SK-N-SH treated with all-trans-retinoic acid at 6 μM for 48 hours (cell line): Measurements from ENCODE around the gene ALDOA.
"Not testable (repeated sequence)": the region's sequence is repeated elsewhere in the genome, so short reads cannot be mapped to it uniquely, and the experiment has no call there.

ENCODE experiments used
- ATAC-seq: fragments of 200-7000 bp; cut with Tn5 transposase; 3 replicates; pipeline ENCODE4 v1.9.1; 2020; ENCODE audit warnings: mild to moderate bottlenecking, moderate library complexity
- ARNTL ChIP-seq: fragments of 450-650 bp; formaldehyde crosslinking; IDR thresholded peaks from 2 replicates; pipeline ENCODE4 v1.5.0; 2020; ENCODE audit warnings: low read depth, mild to moderate bottlenecking, moderate library complexity, borderline replicate concordance
- BACH2 ChIP-seq: fragments of 250-450 bp; sonication (Bioruptor Pico); IDR thresholded peaks from 2 replicates; pipeline ENCODE4 v1.9.0; 2021; ENCODE audit warnings: mild to moderate bottlenecking, borderline replicate concordance
- CREB5 ChIP-seq: fragments of 250-450 bp; sonication (Bioruptor Pico); IDR thresholded peaks from 2 replicates; pipeline ENCODE4 v1.5.1; 2020; ENCODE audit warnings: low read depth, mild to moderate bottlenecking, moderate library complexity
- CSDC2 ChIP-seq: fragments of 250-450 bp; sonication (Bioruptor Pico); IDR thresholded peaks from 2 replicates; pipeline ENCODE4 v1.5.0; 2020; ENCODE audit warnings: mild to moderate bottlenecking, moderate library complexity
- ESRRG ChIP-seq: fragments of 250-450 bp; sonication (Bioruptor Pico); IDR thresholded peaks from 2 replicates; pipeline ENCODE4 v1.6.1; 2021; ENCODE audit warnings: mild to moderate bottlenecking
- GLIS3 ChIP-seq: fragments of 250-450 bp; sonication (Bioruptor Pico); IDR thresholded peaks from 2 replicates; pipeline ENCODE4 v1.5.0; 2020; ENCODE audit warnings: mild to moderate bottlenecking, moderate library complexity
- ISL1 ChIP-seq: fragments of 250-450 bp; sonication (Bioruptor Pico); IDR thresholded peaks from 2 replicates; pipeline ENCODE4 v2.1.2; 2022; ENCODE audit warnings: mild to moderate bottlenecking, moderate library complexity
- OSR1 ChIP-seq: fragments of 250-450 bp; sonication (Bioruptor Pico); IDR thresholded peaks from 2 replicates; pipeline ENCODE4 v1.8.0; 2022; ENCODE audit warnings: moderate library complexity, mild to moderate bottlenecking, inconsistent platforms
- PATZ1 ChIP-seq: fragments of 250-450 bp; sonication (Bioruptor Pico); IDR thresholded peaks from 2 replicates; pipeline ENCODE4 v1.8.0; 2020; ENCODE audit warnings: mild to moderate bottlenecking, moderate library complexity, borderline replicate concordance
- POU6F1 ChIP-seq: fragments of 250-450 bp; sonication (Bioruptor Pico); IDR thresholded peaks from 2 replicates; pipeline ENCODE4 v1.8.0; 2021; ENCODE audit warnings: low read depth, mild to moderate bottlenecking, moderate library complexity, borderline replicate concordance
- RARB ChIP-seq: fragments of 250-450 bp; sonication (Bioruptor Pico); IDR thresholded peaks from 2 replicates; pipeline ENCODE4 v1.8.0; 2021; ENCODE audit warnings: mild to moderate bottlenecking, moderate library complexity
- SNAI2 ChIP-seq: fragments of 250-450 bp; sonication (Bioruptor Pico); IDR thresholded peaks from 2 replicates; pipeline ENCODE4 v1.5.0; 2020; ENCODE audit warnings: mild to moderate bottlenecking, moderate library complexity
- TCF4 ChIP-seq: fragments of 250-450 bp; sonication (Bioruptor Pico); IDR thresholded peaks from 2 replicates; pipeline ENCODE4 v1.8.0; 2021; ENCODE audit warnings: mild to moderate bottlenecking, moderate library complexity, borderline replicate concordance
- TOX ChIP-seq: fragments of 250-450 bp; sonication (Bioruptor Pico); IDR thresholded peaks from 2 replicates; pipeline ENCODE4 v1.8.0; 2021; ENCODE audit warnings: mild to moderate bottlenecking, moderate library complexity, borderline replicate concordance
- TSHZ2 ChIP-seq: fragments of 250-450 bp; sonication (Bioruptor Pico); IDR thresholded peaks from 2 replicates; pipeline ENCODE4 v1.5.0; 2020; ENCODE audit warnings: mild to moderate bottlenecking, moderate library complexity
- ZC3H10 ChIP-seq: fragments of 250-450 bp; sonication (Bioruptor Pico); IDR thresholded peaks from 2 replicates; pipeline ENCODE4 v1.5.1; 2021; ENCODE audit warnings: mild to moderate bottlenecking, moderate library complexity
- ZFP3 ChIP-seq: fragments of 250-450 bp; sonication (Bioruptor Pico); IDR thresholded peaks from 2 replicates; pipeline ENCODE4 v1.5.0; 2020; ENCODE audit warnings: mild to moderate bottlenecking, moderate library complexity
- ZFP30 ChIP-seq: fragments of 450-650 bp; formaldehyde crosslinking; IDR thresholded peaks from 2 replicates; pipeline ENCODE4 v1.5.0; 2022; ENCODE audit warnings: mild to moderate bottlenecking, moderate library complexity
- ZNF565 ChIP-seq: fragments of 450-650 bp; formaldehyde crosslinking; conservative IDR thresholded peaks from 2 replicates; pipeline ENCODE4 v1.5.0; 2020; ENCODE audit warnings: low read depth, mild to moderate bottlenecking, moderate library complexity
- ZNF70 ChIP-seq: fragments of 450-650 bp; formaldehyde crosslinking; IDR thresholded peaks from 2 replicates; pipeline ENCODE4 v1.5.0; 2020; ENCODE audit warnings: mild to moderate bottlenecking, moderate library complexity

Gene ALDOA

GRCh38 chr16:30065102-30065942 is at the start of gene ALDOA:
Gene ALDOA (plus strand): TSS chr16:30065760. CDS start chr16:30066898, 1,138 bp downstream.
- TF ChIP-seq ZFP3 (CRISPR knock-in tag) (peak; percentile 67; the same call in 1 of the 2 replicates), ZC3H10 (CRISPR knock-in tag) (0 out of 2 replicates have a peak, but pooled peaks have one; percentile 19), CSDC2 (CRISPR knock-in tag) (0 out of 2 replicates have a peak, but pooled peaks have one; percentile 34), TSHZ2 (CRISPR knock-in tag) (peak; percentile 39; the same call in 1 of the 2 replicates), PATZ1 (CRISPR knock-in tag) (peak; percentile 52; the same call in 1 of the 2 replicates), SNAI2 (no peak), ARNTL (CRISPR knock-in tag) (no peak)
- ATAC-seq: peak; percentile 91

GRCh38 chr16:30016555-30017276 is 48.8 kb upstream of the ALDOA start:
- no peak for TF ChIP-seq TCF4 (CRISPR knock-in tag)
- TF ChIP-seq GLIS3 (CRISPR knock-in tag): no peak
- no peak for TF ChIP-seq ZNF70 (CRISPR knock-in tag)
- no peak for TF ChIP-seq ZC3H10 (CRISPR knock-in tag)
- TF ChIP-seq RARB (CRISPR knock-in tag): no peak
- TF ChIP-seq ISL1 (CRISPR knock-in tag): no peak
- no peak for TF ChIP-seq OSR1
- TF ChIP-seq ZFP3 (CRISPR knock-in tag): no peak
- no peak for TF ChIP-seq TOX (CRISPR knock-in tag)
- TF ChIP-seq TSHZ2 (CRISPR knock-in tag): no peak
- TF ChIP-seq SNAI2: no peak
- no peak for TF ChIP-seq ESRRG
- no peak for TF ChIP-seq ARNTL (CRISPR knock-in tag)
- TF ChIP-seq CREB5 (CRISPR knock-in tag): no peak
- TF ChIP-seq BACH2 (CRISPR knock-in tag): no peak
- no peak for TF ChIP-seq CSDC2 (CRISPR knock-in tag)
- no peak for ATAC-seq

- TF ChIP-seq OSR1 (no peak), ZNF565 (CRISPR knock-in tag) (no peak), ZFP30 (CRISPR knock-in tag) (no peak), BACH2 (CRISPR knock-in tag) (no peak), ISL1 (CRISPR knock-in tag) (no peak), CSDC2 (CRISPR knock-in tag) (no peak), RARB (CRISPR knock-in tag) (no peak), ZNF70 (CRISPR knock-in tag) (no peak), TOX (CRISPR knock-in tag) (no peak), POU6F1 (CRISPR knock-in tag) (no peak), ZFP3 (CRISPR knock-in tag) (no peak), TSHZ2 (CRISPR knock-in tag) (no peak)
- ATAC-seq: no peak
These were observed 48.3 kb upstream of the ALDOA start for GRCh38 chr16:30017277-30017656.

GRCh38 chr16:30017937-30018336 is 47.6 kb upstream of the ALDOA start:
- not testable (repeated sequence) for ATAC-seq
